CD14-positive monocyte (primary cell): ENCODE measurements around the gene CFAP410. TPM values are rescaled to one million over a fixed set of nuclear protein-coding genes. Genes with fewer than 3 reads are reported as not detected.

Experiments
- DNase-seq, 3 donors: peaks; one replicate each; pipeline ENCODE4 v3.0.0-alpha.2; 2011 to 2022
- H2AFZ ChIP-seq: 2 replicates; pipeline ENCODE4 v1.6.0; 2012; ENCODE audit warnings: mild to moderate bottlenecking, low read depth, low read length, inconsistent platforms; ENCODE audit not compliant: insufficient read depth, poor library complexity, severe bottlenecking
- H3K27ac ChIP-seq, 2 donors: 1 replicate in 1 of 2; 2 replicates in 1 of 2; pipeline ENCODE4 v1.5.1; 2012 to 2013; ENCODE audit warnings: low read length in 2 of 2, control low read depth in 1 of 2, inconsistent platforms in 1 of 2, low read depth in 1 of 2, mild to moderate bottlenecking in 1 of 2
- H3K27me3 ChIP-seq, 2 donors: one replicate each; pipeline versions ENCODE4 v1.6.0 to v1.6.1; 2011 to 2013; ENCODE audit warnings: low read length in 2 of 2; ENCODE audit not compliant: control insufficient read depth in 2 of 2, insufficient read depth in 2 of 2
- H3K36me3 ChIP-seq, 2 donors: replicated peaks in 1 of 2; 1 replicate in 1 of 2; 2 replicates in 1 of 2; pipeline versions ENCODE4 v1.5.1 to v1.6.1; 2012 to 2013; ENCODE audit warnings: low read length in 2 of 2, control low read depth in 1 of 2, inconsistent platforms in 1 of 2, mild to moderate bottlenecking in 1 of 2; ENCODE audit not compliant: insufficient read depth in 2 of 2, control insufficient read depth in 1 of 2
- H3K4me1 ChIP-seq, 2 donors: 1 replicate in 1 of 2; 2 replicates in 1 of 2; pipeline versions ENCODE4 v1.5.1 to v1.6.1; 2012 to 2013; ENCODE audit warnings: low read length in 2 of 2, control low read depth in 1 of 2, inconsistent platforms in 1 of 2, mild to moderate bottlenecking in 1 of 2, moderate library complexity in 1 of 2; ENCODE audit not compliant: insufficient read depth in 2 of 2, control insufficient read depth in 1 of 2
- H3K4me2 ChIP-seq: replicated peaks from 2 replicates; pipeline ENCODE3; 2012; ENCODE audit warnings: low read length, moderate library complexity, mild to moderate bottlenecking; ENCODE audit not compliant: poor library complexity, severe bottlenecking; ENCODE audit errors: extremely low read depth
- H3K4me3 ChIP-seq, 3 experiments: fragments of 200-600 bp in 1 of 3; sonication (generic) in 1 of 3; replicated peaks in 1 of 3; 1 replicate in 2 of 3; 2 replicates in 1 of 3; pipeline ENCODE4 v1.5.1; 2011 to 2013; ENCODE audit warnings: low read length in 3 of 3, mild to moderate bottlenecking in 3 of 3, control low read depth in 2 of 3, low read depth in 2 of 3, inconsistent platforms in 1 of 3, moderate library complexity in 1 of 3
- H3K79me2 ChIP-seq: 2 replicates; pipeline ENCODE4 v1.6.0; 2012; ENCODE audit warnings: mild to moderate bottlenecking, control low read depth, inconsistent platforms, low read length, moderate library complexity; ENCODE audit not compliant: insufficient read depth
- H3K9ac ChIP-seq: 2 replicates; pipeline ENCODE4 v1.6.0; 2017; ENCODE audit warnings: low read length, mild to moderate bottlenecking; ENCODE audit not compliant: insufficient read depth, poor library complexity, severe bottlenecking
- H3K9me3 ChIP-seq, 2 donors: replicated peaks in 1 of 2; 1 replicate in 1 of 2; 2 replicates in 1 of 2; pipeline versions ENCODE4 v1.5.1 to v1.6.1; 2012 to 2013; ENCODE audit warnings: low read length in 2 of 2, control low read depth in 1 of 2; ENCODE audit not compliant: control insufficient read depth in 1 of 2, insufficient read depth in 1 of 2
- H4K20me1 ChIP-seq: 2 replicates; pipeline ENCODE4 v1.6.0; 2012; ENCODE audit warnings: mild to moderate bottlenecking, low read length, control low read depth, moderate library complexity; ENCODE audit not compliant: insufficient read depth
- H3K27ac Mint-ChIP-seq, 7 donors: one replicate each; pipeline ENCODE4 v1.8.0; 2020; ENCODE audit warnings: mild to moderate bottlenecking in 7 of 7, mixed read lengths in 7 of 7, moderate library complexity in 6 of 7, inconsistent platforms in 2 of 7
- H3K27me3 Mint-ChIP-seq, 3 donors: one replicate each; pipeline ENCODE4 v1.8.0; 2021 to 2022; ENCODE audit warnings: low read depth in 3 of 3, mild to moderate bottlenecking in 3 of 3, mixed read lengths in 3 of 3, moderate library complexity in 3 of 3, inconsistent platforms in 1 of 3
- H3K36me3 Mint-ChIP-seq, 2 donors: one replicate each; pipeline ENCODE4 v1.8.0; 2020; ENCODE audit warnings: mixed read lengths in 2 of 2, inconsistent platforms in 1 of 2, mild to moderate bottlenecking in 1 of 2
- H3K4me1 Mint-ChIP-seq: one replicate; pipeline ENCODE4 v1.8.0; 2020; ENCODE audit warnings: mild to moderate bottlenecking, mixed read lengths
- H3K4me3 Mint-ChIP-seq, 2 donors: one replicate each; pipeline ENCODE4 v1.8.0; 2020; ENCODE audit warnings: mild to moderate bottlenecking in 2 of 2, mixed read lengths in 2 of 2, moderate library complexity in 1 of 2
- H3K9me3 Mint-ChIP-seq, 7 donors: one replicate each; pipeline ENCODE4 v1.8.0; 2020 to 2022; ENCODE audit warnings: mixed read lengths in 7 of 7, mild to moderate bottlenecking in 6 of 7, moderate library complexity in 6 of 7, inconsistent platforms in 2 of 7
- CTCF ChIP-seq: fragments of 200-600 bp; IDR thresholded peaks from one replicate; pipeline ENCODE4 v1.8.0; 2022; ENCODE audit warnings: antibody characterized with exemption, mild to moderate bottlenecking
- WGBS: methylation state at CpG from one replicate; pipeline ENCODE4 v1.1.5; 2013; ENCODE audit warnings: missing lambda C conversion rate; ENCODE audit not compliant: insufficient coverage; 5-methylcytosine and 5-hydroxymethylcytosine counted together
- intact Hi-C, 2 donors: fragments of 100-400 bp; cut with micrococcal nuclease; formaldehyde crosslinking; loops; one replicate each; pipeline versions ENCODE4 v1.15.0 to v1.15.1; 2023
- polyA plus RNA-seq, 3 donors: library from polyadenylated mRNA; depleted of rRNA in 1 of 3; unstranded in 2 of 3; stranded (reverse) in 1 of 3; fragments of 300-500 nt in 2 of 3; fragments of >200 nt in 1 of 3; fragmentation: Illumina TruSeq in 2 of 3; gene quantifications; 1 replicate in 2 of 3; 2 replicates in 1 of 3; pipeline ENCODE4 v1.2.3, GENCODE V29; 2012 to 2021

Gene CFAP410
- polyA plus RNA-seq, 3 donors = 14.8 to 23.5 (median 17.3) TPM

GRCh38 chr21:44368711-44369446 is 29.7 kb upstream of the CFAP410 start:
- H4K20me1 ChIP-seq = peaks cover 52% of the 10 kb centered on the region

More at GRCh38 chr21:44368711-44369446, 29.7 kb upstream of the CFAP410 start:
- Histone ChIP-seq H3K27ac (no peak overlapping the region), H3K4me3 (no peak overlapping the region), H3K4me1 (peaks cover 10 to 23% of the 10 kb centered on the region in 2 donors), H3K27me3 (no peaks in the 10 kb centered on the region), H2AFZ (no peak overlapping the region), H3K36me3 (peaks cover 70 to 75% of the 10 kb centered on the region in 2 donors), H3K9me3 (no peaks in the 10 kb centered on the region), H3K4me2 (no peak overlapping the region), H3K9ac (peak overlapping the region; percentile 27), H3K79me2 (peaks cover 7% of the 10 kb centered on the region)
- H3K4me3 Mint-ChIP-seq = no peak overlapping the region
- 75% methylated on average over 31 of the region's 35 CpGs for WGBS
- DNase-seq = no peak
- peaks cover 75 to 91% of the 10 kb centered on the region in 2 donors for H3K36me3 Mint-ChIP-seq
- intact Hi-C loops = no loop called here
- peaks cover 31% of the 10 kb centered on the region for H3K4me1 Mint-ChIP-seq
- no peak for TF ChIP-seq CTCF
- H3K27me3 Mint-ChIP-seq = peaks cover 1 to 14% (median 2%) of the 10 kb centered on the region in 3 donors
- peak overlapping the region in 1 of 7 donors; percentile 41 for H3K27ac Mint-ChIP-seq
- H3K9me3 Mint-ChIP-seq = peaks cover 0 to 3% (median 1%) of the 10 kb centered on the region in 7 donors
